IMR-90 (cell line): ENCODE data around the gene DNMT3A. TPM values are rescaled to one million over a fixed set of nuclear protein-coding genes. Genes with fewer than 3 reads are reported as not detected.
A peak's percentile ranks its signal among the peaks of the same experiment; 100 is the strongest.

ENCODE experiments used
- ATAC-seq: fragments of 200-7000 bp; cut with Tn5 transposase; 2 replicates; pipeline ENCODE4 v1.9.1; 2020; ENCODE audit warnings: low read depth, mild to moderate bottlenecking, moderate library complexity
- BruUV-seq: library from RNA; stranded (reverse); fragments of 400-500 nt; replicated peaks from 2 replicates; lab custom pipeline; 2021; lab: Mats Ljungman, UMichigan
- CTCF ChIA-PET: fragments of 300-600 bp; formaldehyde crosslinking; extraction: SDS; loops from one replicate; lab custom pipeline; 2021; ENCODE audit warnings: antibody characterized with exemption; lab: Yijun Ruan, JAX
- POLR2A ChIA-PET: fragments of 300-600 bp; sonication (Branson Sonifier 250); formaldehyde crosslinking; loops from one replicate; lab custom pipeline; 2022; ENCODE audit warnings: antibody characterized with exemption; ENCODE audit not compliant: unreplicated experiment; lab: Charles Lee
- DNase-seq: peaks from one replicate; pipeline ENCODE4 v3.0.0; 2013
- H2AFZ ChIP-seq: replicated peaks from 2 replicates; pipeline ENCODE3; 2013; ENCODE audit warnings: low read length, mild to moderate bottlenecking; ENCODE audit not compliant: poor library complexity
- H2AK5ac ChIP-seq: 2 replicates; pipeline ENCODE4 v1.6.1; 2013; ENCODE audit warnings: low read depth, low read length, inconsistent platforms
- H2AK9ac ChIP-seq: replicated peaks from 2 replicates; pipeline ENCODE3; 2013; ENCODE audit warnings: mild to moderate bottlenecking, low read depth, low read length, moderate library complexity; ENCODE audit not compliant: poor library complexity
- H2BK120ac ChIP-seq: 2 replicates; pipeline ENCODE4 v1.6.1; 2013; ENCODE audit warnings: low read depth, low read length, inconsistent platforms
- H2BK15ac ChIP-seq: 3 replicates; pipeline ENCODE4 v1.6.1; 2013; ENCODE audit warnings: low read depth, low read length, inconsistent platforms
- H2BK20ac ChIP-seq: 2 replicates; pipeline ENCODE4 v1.6.1; 2013; ENCODE audit warnings: low read depth, mild to moderate bottlenecking, inconsistent platforms, low read length, moderate library complexity
- H2BK5ac ChIP-seq: 2 replicates; pipeline ENCODE4 v1.6.1; 2013; ENCODE audit warnings: mild to moderate bottlenecking, low read depth, low read length, inconsistent platforms; ENCODE audit not compliant: poor library complexity, severe bottlenecking
- H3K14ac ChIP-seq: replicated peaks from 2 replicates; pipeline ENCODE4 v1.6.1; 2013; ENCODE audit warnings: low read depth, low read length, inconsistent platforms
- H3K18ac ChIP-seq: 2 replicates; pipeline ENCODE4 v1.6.1; 2013; ENCODE audit warnings: low read depth, low read length, control low read depth
- H3K23ac ChIP-seq: 2 replicates; pipeline ENCODE4 v1.6.1; 2013; ENCODE audit warnings: low read depth, low read length, inconsistent platforms
- H3K27ac ChIP-seq: 2 replicates; pipeline ENCODE4 v1.5.1; 2013; ENCODE audit warnings: mild to moderate bottlenecking, control low read depth, low read length; ENCODE audit not compliant: insufficient read depth
- H3K27me3 ChIP-seq: 2 replicates; pipeline ENCODE4 v1.6.1; 2013; ENCODE audit warnings: low read length; ENCODE audit not compliant: control insufficient read depth, insufficient read depth
- H3K36me3 ChIP-seq: 2 replicates; pipeline ENCODE4 v1.6.1; 2013; ENCODE audit warnings: low read length, mixed read lengths; ENCODE audit not compliant: control insufficient read depth, insufficient read depth
- H3K4ac ChIP-seq: 2 replicates; pipeline ENCODE4 v1.6.1; 2013; ENCODE audit warnings: low read depth, low read length, inconsistent platforms
- H3K4me1 ChIP-seq: 2 replicates; pipeline ENCODE4 v1.6.1; 2013; ENCODE audit warnings: low read length, mixed read lengths; ENCODE audit not compliant: control insufficient read depth, insufficient read depth
- H3K4me2 ChIP-seq: 2 replicates; pipeline ENCODE4 v1.6.1; 2013; ENCODE audit warnings: low read depth, mild to moderate bottlenecking, control low read depth, low read length, moderate library complexity
- H3K4me3 ChIP-seq: 2 replicates; pipeline ENCODE4 v1.5.1; 2013; ENCODE audit warnings: low read depth, mild to moderate bottlenecking, control low read depth, low read length, moderate library complexity; ENCODE audit not compliant: insufficient read depth
- H3K56ac ChIP-seq: 2 replicates; pipeline ENCODE4 v1.6.1; 2013; ENCODE audit warnings: low read length, inconsistent platforms; ENCODE audit not compliant: insufficient read depth; ENCODE audit errors: extremely low read depth
- H3K79me1 ChIP-seq, 2 experiments: 2 replicates each; pipeline ENCODE4 v1.6.1; 2013; ENCODE audit warnings: low read length in 2 of 2, inconsistent platforms in 1 of 2, low read depth in 1 of 2
- H3K9ac ChIP-seq: 2 replicates; pipeline ENCODE4 v1.6.1; 2013; ENCODE audit warnings: low read depth, low read length, control low read depth
- H3K9me1 ChIP-seq: 2 replicates; pipeline ENCODE4 v1.6.1; 2013; ENCODE audit warnings: low read length, inconsistent platforms; ENCODE audit not compliant: insufficient read depth
- H3K9me3 ChIP-seq: 2 replicates; pipeline ENCODE4 v1.6.1; 2013; ENCODE audit warnings: low read length; ENCODE audit not compliant: control insufficient read depth, insufficient read depth
- H4K20me1 ChIP-seq: 2 replicates; pipeline ENCODE4 v1.6.1; 2013; ENCODE audit warnings: low read length, inconsistent platforms; ENCODE audit not compliant: insufficient read depth
- H4K5ac ChIP-seq: 2 replicates; pipeline ENCODE4 v1.6.1; 2013; ENCODE audit warnings: mild to moderate bottlenecking, low read depth, low read length, control low read depth
- H4K8ac ChIP-seq, 2 experiments: 2 replicates each; pipeline ENCODE4 v1.6.1; 2013; ENCODE audit warnings: low read depth in 2 of 2, low read length in 2 of 2, control low read depth in 1 of 2, inconsistent platforms in 1 of 2
- H4K91ac ChIP-seq: 2 replicates; pipeline ENCODE4 v1.6.1; 2013; ENCODE audit warnings: low read depth, low read length, inconsistent platforms; ENCODE audit not compliant: insufficient read depth
- BHLHE40 ChIP-seq: fragments of 150-350 bp; IDR thresholded peaks from 2 replicates; pipeline ENCODE4 v1.6.1; 2016; ENCODE audit warnings: mild to moderate bottlenecking, low read depth, low read length
- CEBPB ChIP-seq: IDR thresholded peaks from 2 replicates; pipeline ENCODE4 v1.6.1; 2012; ENCODE audit warnings: low read depth, low read length, improper control_type of control experiment
- CHD1 ChIP-seq: IDR thresholded peaks from 2 replicates; pipeline ENCODE4 v1.6.1; 2012; ENCODE audit warnings: low read depth, low read length, improper control_type of control experiment
- NFE2L2 ChIP-seq: fragments of 150-350 bp; IDR thresholded peaks from 2 replicates; pipeline ENCODE4 v1.6.1; 2016; ENCODE audit warnings: low read depth, mild to moderate bottlenecking, low read length
- POLR2A ChIP-seq: IDR thresholded peaks from 2 replicates; pipeline ENCODE4 v1.6.1; 2012; ENCODE audit warnings: mild to moderate bottlenecking, low read depth, low read length
- RAD21 ChIP-seq: IDR thresholded peaks from 2 replicates; pipeline ENCODE4 v1.6.1; 2012; ENCODE audit warnings: low read length, improper control_type of control experiment
- SMC3 ChIP-seq: fragments of 150-350 bp; IDR thresholded peaks from 2 replicates; pipeline ENCODE4 v1.6.1; 2016; ENCODE audit warnings: low read depth, mild to moderate bottlenecking, antibody characterized with exemption, low read length, moderate library complexity
- USF2 ChIP-seq: fragments of 150-350 bp; IDR thresholded peaks from 2 replicates; pipeline ENCODE4 v1.6.1; 2017; ENCODE audit warnings: mild to moderate bottlenecking, antibody characterized with exemption, low read length, low read depth
- WGBS, 2 experiments: methylation state at CpG; one replicate each; pipeline versions ENCODE4 v1.1.5 to v1.1.7; 2013; ENCODE audit warnings: missing lambda C conversion rate in 2 of 2; ENCODE audit not compliant: insufficient read length in 1 of 2; ENCODE audit errors: extremely low coverage in 2 of 2; 5-methylcytosine and 5-hydroxymethylcytosine counted together
- dilution Hi-C: fragments of 300-500 bp; cut with HindIII; formaldehyde crosslinking; loops from one replicate; pipeline ENCODE4 v1.14.3; 2018; ENCODE audit warnings: low sequenced_read_pairs; ENCODE audit not compliant: unreplicated experiment
- in situ Hi-C: fragments of 300-500 bp; cut with MboI; formaldehyde crosslinking; loops from 3 replicates; pipeline ENCODE4 v1.14.3; 2019; ENCODE audit warnings: low sequenced_read_pairs, inconsistent platforms, mixed read lengths
- intact Hi-C: fragments of 100-400 bp; cut with micrococcal nuclease; formaldehyde crosslinking; loops from 2 replicates; pipeline ENCODE4 v1.10.0; 2022
- polyA plus RNA-seq, 3 experiments: library from polyadenylated mRNA; depleted of rRNA; stranded (reverse); fragments of >200 nt; gene quantifications; 2 replicates each; pipeline ENCODE4 v1.2.3, GENCODE V29; 2012; ENCODE audit warnings: low replicate concordance in 1 of 3
- total RNA-seq: library from RNA; depleted of rRNA; stranded (reverse); fragments of >200 nt; gene quantifications from 2 replicates; pipeline ENCODE4 v1.2.3, GENCODE V29; 2012
- TF ChIP-seq, protein P1 (sequence below): conservative IDR thresholded peaks from 2 replicates; pipeline ENCODE4 v1.5.1; 2012; ENCODE audit warnings: mild to moderate bottlenecking, low read depth, low read length, improper control_type of control experiment

The DNMT3A gene
- total and polyA plus RNA-seq, 2 of the 4 experiments (the other 2 are of a cell fraction) = 4.4 to 9.7 TPM

GRCh38 chr2:25279091-25279651 lies 62.6 kb downstream of the DNMT3A start:
- Histone ChIP-seq H2AK5ac (no peak overlapping the region), H3K27ac (no peak overlapping the region), H3K27me3 (no peaks in the 10 kb centered on the region), H3K4me3 (no peak overlapping the region), H4K5ac (no peak overlapping the region), H3K18ac (no peak overlapping the region), H2BK5ac (no peak overlapping the region), H3K79me1 (no peaks in the 10 kb centered on the region), H2BK20ac (no peak overlapping the region), H4K20me1 (no peaks in the 10 kb centered on the region), H4K8ac (no peak overlapping the region), H3K9me1 (0 out of 2 replicates have a peak, but pooled peaks cover 4% of the 10 kb centered on the region), H3K23ac (no peak overlapping the region), H3K4ac (no peak overlapping the region), H2BK15ac (no peak overlapping the region), H3K36me3 (peaks cover 25% of the 10 kb centered on the region; the same call in 1 of the 2 replicates), H2AK9ac (no peak overlapping the region), H3K4me2 (no peak overlapping the region), H4K91ac (no peak overlapping the region), H3K14ac (no peak overlapping the region), H2BK120ac (no peak overlapping the region), H2AFZ (peak overlapping the region; percentile 49), H3K9ac (no peak overlapping the region), H3K4me1 (peaks cover 5% of the 10 kb centered on the region), H3K56ac (no peak overlapping the region), H3K9me3 (no peaks in the 10 kb centered on the region)
- POLR2A ChIA-PET = no interaction called here
- TF ChIP-seq POLR2A = no peak
- TF ChIP-seq BHLHE40 = no peak
- no peak for TF ChIP-seq USF2
- TF ChIP-seq, protein P1, sequence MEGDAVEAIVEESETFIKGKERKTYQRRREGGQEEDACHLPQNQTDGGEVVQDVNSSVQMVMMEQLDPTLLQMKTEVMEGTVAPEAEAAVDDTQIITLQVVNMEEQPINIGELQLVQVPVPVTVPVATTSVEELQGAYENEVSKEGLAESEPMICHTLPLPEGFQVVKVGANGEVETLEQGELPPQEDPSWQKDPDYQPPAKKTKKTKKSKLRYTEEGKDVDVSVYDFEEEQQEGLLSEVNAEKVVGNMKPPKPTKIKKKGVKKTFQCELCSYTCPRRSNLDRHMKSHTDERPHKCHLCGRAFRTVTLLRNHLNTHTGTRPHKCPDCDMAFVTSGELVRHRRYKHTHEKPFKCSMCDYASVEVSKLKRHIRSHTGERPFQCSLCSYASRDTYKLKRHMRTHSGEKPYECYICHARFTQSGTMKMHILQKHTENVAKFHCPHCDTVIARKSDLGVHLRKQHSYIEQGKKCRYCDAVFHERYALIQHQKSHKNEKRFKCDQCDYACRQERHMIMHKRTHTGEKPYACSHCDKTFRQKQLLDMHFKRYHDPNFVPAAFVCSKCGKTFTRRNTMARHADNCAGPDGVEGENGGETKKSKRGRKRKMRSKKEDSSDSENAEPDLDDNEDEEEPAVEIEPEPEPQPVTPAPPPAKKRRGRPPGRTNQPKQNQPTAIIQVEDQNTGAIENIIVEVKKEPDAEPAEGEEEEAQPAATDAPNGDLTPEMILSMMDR = no peak
- TF ChIP-seq CEBPB = no peak
- no peak for TF ChIP-seq RAD21
- TF ChIP-seq NFE2L2 = no peak
- no peak for TF ChIP-seq CHD1
- no peak for TF ChIP-seq SMC3
- in situ Hi-C loops = no loop called here
- no TSS peak for BruUV-seq
- ATAC-seq = 0 out of 2 replicates have a peak, but pooled peaks have one; percentile 11
- CTCF ChIA-PET = interaction anchor here (0.6 kb wide), 1 partner anchor 33 kb away, joined by 4 read pairs; no protein-coding TSS in a partner anchor
- no peak for DNase-seq
- dilution Hi-C loops = no loop called here
- intact Hi-C loops = no loop called here
- 70% methylated on average over 5 of the region's 12 CpGs; no CpG with 5 or more reads in 1 of the 2 experiments for WGBS, 2 experiments
